ENCODE results near the gene TLCD5.

Gene TLCD5

DNA sequence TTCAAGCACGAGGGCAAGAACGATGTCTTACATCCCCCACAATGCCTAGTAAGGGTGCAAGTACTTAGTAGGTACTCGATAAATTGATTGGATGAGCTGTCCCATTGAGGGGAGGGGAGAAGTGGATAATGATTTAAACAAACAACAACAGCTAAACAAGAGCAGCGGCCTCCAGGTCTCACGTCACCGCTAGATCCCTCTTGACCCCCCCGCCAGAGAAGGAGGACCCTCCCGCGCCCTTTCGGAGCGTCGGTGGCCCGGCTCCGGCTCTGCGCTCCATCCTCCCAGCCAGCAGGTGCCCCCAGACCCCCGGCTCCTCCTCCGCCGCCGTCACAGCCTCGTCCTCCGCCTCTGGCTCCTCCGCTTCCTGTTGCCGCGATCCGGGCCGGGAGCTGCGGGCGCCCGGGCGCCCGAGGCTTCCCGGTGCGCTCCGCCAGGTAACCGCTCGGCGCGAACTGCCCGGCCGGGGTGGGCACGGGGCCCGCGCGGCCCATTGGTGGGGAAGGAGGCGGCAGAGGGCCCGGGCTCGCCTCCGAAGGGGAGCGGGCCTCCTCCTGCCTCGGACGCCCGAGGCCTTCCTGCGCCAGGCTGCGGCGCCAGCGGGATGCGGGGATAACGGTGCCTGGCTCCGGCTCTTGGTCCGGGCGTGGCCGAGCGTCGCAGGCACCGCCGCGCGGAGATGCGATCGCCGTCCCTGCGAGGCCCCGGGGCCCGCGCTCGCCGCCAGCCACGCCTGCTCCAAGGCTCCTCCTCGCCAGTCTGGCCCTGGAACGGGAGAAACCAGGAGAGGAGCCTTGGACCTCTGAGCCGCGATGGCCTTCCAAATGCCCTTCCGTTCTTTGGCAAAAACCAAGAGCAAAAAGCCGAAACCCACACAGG is at the start of gene TLCD5:
TSS of gene TLCD5 (plus strand) at position 368 of the 879 bp plus-strand sequence. CDS start 2,143 bp downstream, outside the sequence.
- DNase-seq (ENCODE audit: low read depth), result no peak

DNA sequence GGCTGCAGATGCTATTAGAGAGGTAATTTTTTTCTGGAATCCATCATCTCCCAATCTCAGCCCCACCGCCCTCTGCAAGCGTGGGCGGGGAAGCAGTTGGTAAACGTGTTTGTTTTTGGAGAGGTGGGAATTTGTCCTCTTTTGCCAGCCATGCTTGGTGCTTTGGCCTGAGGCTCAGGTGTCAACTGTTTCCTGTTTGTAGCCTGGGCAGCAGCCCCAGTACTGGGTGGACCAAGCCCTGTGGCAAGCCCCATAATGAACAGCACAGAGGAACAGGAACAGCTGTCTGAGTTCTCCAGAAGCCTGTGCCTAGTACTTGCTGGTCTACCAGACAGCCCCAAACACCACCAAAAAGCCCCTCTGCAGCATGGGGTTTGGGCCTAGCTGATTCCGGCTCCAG is 45.6 kb upstream of the TLCD5 start:
- DNase-seq (ENCODE audit: low read depth), result no peak

DNA sequence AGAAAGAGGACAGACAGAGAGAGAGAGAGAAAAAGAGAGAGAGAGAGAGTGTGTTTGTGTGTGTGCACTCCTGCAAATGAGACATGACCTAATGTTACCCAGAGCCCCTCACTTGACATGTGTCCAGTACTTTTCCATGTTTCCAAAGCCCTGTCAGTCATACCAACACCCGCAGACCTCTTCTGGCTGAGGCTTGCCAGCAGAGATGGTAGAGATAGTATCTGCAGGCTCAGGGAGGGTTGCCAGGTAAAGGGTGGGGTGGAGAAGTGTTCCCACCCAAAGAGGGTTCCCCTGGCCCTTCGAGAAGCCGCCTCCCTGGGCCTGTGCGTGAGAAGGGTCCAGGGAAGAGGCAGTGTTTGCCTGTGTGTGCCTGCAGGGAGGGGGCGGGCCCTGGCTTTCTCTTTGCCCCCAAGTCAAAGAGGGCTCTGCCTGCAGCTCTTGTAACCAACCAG is 44.5 kb upstream of the TLCD5 start:
- no peak for DNase-seq (ENCODE audit: low read depth)

DNA sequence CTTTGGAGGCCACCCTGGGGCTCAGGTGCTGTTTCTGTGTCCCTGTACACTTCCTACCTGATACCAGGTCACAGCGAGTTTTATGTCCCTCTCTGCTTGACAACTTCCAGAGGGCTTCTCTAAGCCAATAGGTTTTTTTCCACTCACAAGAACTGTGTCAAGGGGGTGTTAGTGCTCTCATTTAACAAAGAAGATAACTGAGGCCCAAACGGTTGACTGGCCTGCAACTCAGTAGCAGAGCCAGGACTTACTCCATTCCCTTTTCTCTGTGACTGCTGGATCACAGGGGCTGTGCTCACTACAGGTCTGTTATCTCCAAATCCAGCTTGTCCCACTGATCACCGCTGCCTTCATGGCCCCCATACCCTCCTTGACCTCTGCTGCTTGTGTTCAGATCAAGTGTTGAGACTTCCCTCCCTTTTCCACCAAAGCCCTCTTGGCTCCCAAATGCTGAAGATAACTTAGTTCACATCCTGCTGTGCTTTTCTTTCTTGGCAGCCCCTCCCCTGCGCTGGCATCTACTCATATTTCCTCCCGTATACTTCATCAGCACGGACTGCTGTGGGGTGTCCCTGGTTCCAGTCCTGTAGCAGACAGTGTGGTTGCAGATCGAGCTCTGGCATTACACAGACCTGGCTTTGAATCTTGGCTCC is 43.8 kb upstream of the TLCD5 start:
- no peak for DNase-seq (ENCODE audit: low read depth)

DNA sequence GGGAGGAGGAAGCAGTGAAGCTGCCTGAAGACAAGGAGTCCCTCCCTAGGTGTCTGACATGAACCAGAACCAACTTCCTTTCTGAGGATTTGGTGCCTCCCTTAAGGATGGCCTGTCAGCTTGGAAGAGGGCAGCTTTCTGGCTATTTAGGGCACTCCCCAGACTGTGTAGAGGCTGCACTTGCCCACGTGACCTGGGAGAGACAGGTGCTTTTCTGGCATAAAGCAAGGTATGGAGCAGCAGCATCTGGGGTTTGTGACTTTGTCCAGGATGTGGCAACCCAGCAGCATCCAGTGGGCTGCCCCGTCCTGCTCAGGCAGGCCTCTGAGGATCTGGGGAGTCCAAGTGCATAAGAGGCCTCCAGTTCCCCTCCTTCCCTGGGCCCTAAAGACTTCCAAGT is 42.0 kb upstream of the TLCD5 start:
- DNase-seq (ENCODE audit: low read depth), result no peak

DNA sequence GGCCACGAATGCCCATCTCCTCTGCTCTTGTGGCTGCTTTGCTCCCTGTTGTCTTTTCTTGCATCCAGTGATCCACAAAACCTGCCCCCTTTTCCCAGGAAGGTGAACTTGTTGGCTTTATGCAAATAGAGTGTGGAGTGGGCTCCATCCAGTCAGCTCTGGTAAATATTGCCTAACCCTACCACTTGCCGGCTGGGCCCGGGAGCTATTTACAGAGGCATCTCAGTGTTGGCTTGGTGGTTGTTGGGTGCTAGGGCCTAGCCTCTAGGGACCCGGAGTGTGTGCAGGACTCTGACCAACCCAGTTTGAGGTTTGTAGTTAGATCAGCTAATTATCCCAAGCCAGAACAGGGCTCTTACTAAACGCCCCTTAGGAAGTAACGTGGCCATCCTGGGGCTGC is 40.8 kb upstream of the TLCD5 start:
- DNase-seq (ENCODE audit: low read depth), result no peak

DNA sequence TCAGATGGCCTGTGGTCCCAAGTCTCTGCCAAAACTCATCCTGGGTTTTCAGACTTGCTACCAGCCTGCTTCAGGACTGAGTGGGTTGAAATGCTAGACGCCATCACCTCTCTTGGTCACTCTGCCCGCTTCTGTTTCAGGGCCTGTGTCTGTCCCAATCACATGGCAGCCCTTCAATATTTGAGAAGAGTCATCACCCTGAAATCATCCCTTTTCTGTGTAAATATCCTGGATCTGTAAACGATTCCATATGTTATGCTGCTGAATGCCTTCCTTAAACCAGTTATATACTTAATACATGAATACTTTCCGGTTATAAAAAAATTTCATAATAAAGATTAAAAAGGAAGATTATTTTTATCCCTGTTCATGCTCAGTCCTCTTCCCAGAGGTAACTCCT is 39.8 kb upstream of the TLCD5 start:
- no peak for DNase-seq (ENCODE audit: low read depth)

DNA sequence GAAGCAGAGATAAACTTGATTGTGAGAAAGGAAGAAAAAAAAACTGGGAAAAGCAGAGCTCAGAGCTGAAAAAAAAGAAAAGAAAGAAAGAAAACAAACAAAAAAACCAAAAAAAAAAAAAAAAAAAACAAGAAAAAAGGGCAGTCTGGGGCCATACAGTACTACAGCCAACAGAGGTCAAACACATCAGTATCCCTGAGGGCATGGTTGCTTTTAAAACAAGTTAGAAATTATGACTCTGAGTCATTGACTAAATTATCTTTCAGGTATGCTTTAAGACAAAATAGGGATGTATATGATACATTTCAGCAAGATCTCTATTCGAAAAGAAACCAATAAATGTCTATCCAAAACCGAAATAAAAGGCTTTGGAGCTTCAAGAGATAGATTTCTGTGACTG is 37.1 kb upstream of the TLCD5 start:
- DNase-seq (ENCODE audit: low read depth), result no peak

DNA sequence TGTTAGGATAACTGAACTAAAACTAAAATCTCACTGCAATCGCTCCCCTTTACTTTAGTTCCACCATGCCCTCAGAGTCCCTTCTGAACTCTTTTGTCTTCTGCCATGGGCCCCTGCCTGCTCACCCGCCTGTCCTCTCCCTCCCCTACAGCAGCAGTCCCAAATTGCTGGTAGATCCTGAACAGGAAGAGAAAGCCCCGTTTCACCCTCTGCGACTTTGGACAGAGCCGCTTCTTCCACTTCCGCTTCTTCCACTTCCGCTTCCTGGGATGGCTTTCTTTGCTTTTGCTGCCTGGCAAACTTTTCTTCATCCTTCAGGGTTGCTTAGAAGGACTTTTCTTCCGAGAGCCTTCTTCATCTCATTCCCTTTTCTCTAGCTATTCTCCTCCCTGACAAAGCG is 35.7 kb upstream of the TLCD5 start:
- no peak for DNase-seq (ENCODE audit: low read depth)

DNA sequence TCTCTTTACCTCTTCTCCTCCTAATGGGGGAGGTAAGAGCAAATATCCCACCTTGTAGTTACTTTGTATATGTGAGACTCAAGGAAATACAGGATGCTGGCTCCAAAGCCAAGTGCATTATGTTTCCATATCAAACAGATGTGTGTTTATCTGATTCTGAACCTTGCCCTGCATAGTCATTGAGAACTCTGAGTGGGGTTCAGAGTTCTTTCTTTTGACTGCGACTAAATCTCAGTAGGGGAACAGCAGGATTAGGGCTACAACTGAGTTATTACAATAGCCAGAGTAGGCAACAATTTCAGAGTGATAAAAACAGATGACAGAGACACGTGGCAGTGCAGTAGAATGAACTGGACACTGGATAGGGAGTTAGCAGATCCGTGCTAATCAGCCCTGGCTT is 34.1 kb upstream of the TLCD5 start:
- DNase-seq (ENCODE audit: low read depth), result no peak

DNA sequence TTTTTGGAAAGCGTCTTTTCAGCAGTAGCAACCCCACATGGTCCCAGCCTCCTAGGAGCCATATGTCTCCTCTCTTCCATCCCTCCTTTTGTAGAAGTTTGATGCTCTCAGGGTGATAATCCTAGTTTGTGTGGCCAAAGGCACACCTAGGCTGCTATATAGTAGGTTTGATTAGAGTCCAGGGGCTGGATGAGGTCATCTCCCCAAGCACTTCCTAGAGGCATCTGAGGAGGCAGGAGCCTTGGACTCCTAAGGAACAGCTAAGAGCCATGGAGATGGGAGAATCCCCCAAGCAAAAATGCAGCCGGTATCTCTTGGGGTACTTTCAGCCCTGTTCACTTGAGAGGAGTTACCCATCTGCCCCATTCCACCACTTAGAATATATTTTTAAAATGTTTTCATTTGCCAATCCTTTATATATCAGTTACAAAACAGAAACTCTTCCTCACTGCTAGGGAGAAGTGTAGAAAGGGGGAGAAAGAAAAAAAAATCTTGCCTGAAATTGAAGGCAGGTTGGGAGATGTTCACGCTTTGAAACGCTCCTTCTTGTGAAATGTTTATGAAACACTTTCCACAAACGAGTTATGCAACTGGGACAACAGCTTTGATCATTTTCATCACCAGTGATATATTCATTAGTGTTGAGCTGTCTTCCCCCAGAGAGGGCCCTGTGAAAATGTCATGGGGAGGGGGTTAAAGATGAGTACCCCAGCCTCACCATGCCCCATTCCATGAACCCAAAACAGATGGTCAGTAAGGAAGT is 31.9 kb upstream of the TLCD5 start:
- DNase-seq (ENCODE audit: low read depth), result no peak

DNA sequence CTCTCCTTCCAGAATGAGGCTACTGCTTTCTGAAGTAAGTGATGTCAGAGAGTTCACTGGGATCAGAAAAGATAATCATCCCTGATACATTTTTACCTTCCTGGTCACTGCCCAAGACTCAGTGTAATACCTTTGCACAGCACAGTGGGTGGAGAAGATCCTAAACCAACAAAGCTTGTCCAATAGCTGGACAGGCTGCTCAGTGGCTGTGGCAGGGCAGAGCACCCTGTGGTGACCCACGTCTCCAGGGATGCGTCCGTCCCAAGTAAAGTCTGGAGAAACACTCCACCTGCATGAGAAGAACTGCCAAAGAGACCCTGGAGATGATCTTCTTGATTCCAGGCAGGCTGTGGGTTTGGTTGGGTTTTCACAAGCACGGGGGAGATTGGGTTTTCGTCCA is 31.0 kb upstream of the TLCD5 start:
- no peak for DNase-seq (ENCODE audit: low read depth)

DNA sequence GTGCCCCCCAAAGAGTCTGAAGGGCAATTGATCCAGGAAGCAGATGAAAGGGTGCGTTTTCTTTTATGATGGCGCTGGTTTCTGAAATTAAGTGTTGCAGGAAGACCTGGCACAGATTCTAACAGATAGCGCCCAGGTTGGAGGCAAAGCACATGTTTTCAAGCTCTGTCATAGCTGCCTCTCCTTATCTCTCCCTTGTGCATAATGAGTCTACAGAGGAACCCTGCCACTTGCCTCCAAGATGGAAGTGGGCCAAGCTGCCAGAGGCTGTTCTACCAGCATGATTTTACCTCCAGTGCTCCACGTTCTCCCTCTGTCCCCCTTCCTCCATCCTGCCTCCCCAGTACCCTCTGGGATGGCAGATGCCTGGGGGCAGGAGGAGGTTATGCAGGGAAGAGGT is 30.0 kb upstream of the TLCD5 start:
- no peak for DNase-seq (ENCODE audit: low read depth)

DNA sequence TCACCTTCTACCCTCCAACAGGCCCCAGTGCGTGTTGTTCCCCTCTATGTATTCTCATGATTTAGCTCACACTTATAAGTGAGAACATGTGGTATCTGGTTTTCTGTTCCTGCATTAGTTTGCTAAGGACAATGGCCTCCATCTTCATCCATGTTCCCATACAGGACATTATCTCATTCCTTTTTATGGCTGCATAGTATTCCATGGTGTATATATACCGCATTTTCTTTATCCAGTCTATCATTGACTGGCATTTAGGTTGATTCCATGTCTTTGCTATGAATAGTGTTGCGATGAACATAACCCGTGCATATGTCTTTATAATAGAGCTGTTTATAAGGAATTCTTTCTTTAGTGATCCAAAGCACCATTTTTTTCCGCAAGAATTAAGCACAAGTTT is 28.5 kb upstream of the TLCD5 start:
- DNase-seq (ENCODE audit: low read depth), result no peak

DNA sequence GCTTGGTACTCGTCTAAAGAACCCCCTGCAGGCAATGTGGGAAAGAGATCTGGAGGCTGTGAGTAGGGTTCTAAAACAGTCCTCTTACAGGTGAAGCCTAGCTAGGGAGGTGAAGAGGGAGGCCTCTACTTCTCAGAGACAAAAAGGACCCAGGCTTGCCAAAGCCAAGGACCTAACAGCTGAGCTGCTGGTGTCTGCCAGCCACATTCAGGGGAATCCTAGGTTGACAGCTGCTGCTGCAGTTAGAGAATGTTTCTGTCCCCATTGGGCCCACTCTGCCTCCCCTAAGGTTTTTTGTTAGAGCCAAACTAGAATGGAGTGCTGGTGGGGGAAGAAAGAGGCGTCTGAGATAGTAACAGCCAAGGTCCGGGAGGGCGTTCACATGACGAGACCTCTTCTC is 26.6 kb upstream of the TLCD5 start:
- no peak for DNase-seq (ENCODE audit: low read depth)

DNA sequence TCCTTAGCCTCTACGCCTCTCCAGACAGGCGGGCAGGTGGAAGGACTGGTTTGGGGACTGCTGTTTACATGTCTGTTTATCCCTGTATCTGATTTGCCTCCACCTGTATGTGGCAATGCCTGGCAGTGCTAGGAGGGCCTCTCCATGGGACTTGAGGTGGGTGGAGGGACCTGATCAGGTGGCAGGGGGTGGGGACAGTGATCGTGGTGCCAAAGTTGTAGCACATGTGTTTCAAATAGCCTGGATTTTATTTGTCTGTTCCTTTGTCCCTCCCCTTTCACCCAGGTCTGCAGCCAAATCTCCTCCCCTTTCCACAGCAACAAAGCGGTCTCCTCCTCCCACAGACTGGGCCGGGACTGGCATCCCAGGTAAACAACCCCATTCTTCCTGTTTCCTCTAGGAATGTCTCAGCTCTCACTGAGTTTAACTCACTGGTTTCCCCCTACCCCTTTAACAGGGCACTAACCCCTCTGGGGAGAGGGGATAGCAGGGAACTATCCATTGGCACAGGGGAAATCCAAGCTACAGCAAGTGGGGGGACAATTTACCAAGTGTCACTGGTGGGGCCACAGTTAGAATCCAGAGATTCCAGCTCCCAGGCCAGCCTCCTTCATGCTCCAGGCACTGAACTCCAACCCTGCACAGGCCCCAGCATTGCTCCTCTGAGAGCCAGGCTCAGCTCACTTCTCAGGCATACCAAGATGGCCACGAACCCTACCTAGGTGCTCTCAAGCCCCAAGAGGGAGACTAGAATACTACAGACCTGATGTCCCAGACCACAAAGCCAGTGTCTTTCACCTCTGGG is 22.9 kb upstream of the TLCD5 start:
- DNase-seq (ENCODE audit: low read depth), result no peak

DNA sequence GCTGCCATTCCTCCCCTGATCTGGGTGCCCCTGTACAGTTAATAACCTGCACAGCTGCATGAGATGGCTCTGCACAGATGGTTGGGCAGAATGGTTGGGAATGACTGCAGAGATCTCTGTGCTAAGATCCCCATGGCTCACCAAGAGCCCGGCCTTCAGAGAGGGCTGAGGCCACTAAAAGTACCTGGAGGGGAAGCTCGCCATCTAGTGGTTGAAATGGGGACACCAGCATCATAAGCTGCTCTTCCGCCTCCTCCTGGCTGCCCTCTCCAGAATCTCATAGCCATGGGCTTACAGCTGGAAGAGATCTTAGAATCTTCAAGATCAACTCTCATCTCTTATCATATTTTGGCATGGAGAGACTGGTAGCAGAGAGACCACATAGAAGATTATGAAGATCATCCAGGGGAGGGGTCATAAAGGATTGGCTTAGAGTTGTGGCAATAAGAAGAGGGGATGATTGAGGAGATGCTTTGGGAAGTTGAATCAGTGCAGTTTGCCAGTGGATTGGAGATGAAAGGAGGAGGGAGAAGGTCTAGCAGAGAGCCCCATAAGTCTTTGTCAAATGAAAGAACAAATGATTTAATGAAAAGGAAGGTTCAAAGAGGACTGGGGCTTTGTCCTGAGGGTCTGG is 22.0 kb upstream of the TLCD5 start:
- DNase-seq (ENCODE audit: low read depth), result peak; percentile 4

DNA sequence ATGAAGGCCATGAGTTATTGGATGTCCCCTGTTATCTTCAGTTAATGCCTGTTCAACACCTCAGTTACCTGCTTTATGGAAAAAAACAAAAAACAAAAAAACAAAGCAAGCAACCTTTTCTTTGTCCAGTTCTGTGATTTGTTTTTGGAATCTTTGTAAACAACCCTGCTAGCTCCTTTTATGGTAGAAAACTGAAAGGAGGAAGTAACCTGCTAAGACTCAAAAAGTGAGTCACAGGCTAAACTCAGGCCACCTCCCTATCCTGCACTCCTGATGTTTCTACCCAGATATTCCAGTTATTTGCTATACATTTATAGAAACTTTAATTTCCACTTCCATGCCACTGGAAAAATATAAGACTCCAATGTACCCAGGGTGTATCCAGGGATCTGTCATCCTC is 20.6 kb upstream of the TLCD5 start:
- DNase-seq (ENCODE audit: low read depth), result no peak

DNA sequence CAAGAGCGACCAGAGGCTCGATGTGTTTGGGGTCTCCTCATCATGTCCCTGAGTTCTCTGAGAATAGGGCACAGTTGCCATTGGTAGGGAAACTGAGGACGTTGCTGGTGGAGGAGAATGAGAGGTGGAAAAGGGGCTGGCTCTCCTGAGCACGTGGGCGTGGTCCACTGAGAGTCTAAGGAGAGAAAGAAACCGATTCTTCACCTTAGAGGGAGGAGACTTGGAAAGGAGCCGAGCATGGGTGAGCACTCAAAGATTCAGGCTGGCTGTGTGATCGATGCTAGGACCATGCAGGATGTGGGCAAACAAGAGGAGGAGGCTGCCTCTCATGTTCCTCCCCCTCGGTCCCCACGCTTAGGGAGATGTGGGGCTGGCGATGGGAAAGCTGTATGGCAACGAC is 19.8 kb upstream of the TLCD5 start:
- no peak for DNase-seq (ENCODE audit: low read depth)

DNA sequence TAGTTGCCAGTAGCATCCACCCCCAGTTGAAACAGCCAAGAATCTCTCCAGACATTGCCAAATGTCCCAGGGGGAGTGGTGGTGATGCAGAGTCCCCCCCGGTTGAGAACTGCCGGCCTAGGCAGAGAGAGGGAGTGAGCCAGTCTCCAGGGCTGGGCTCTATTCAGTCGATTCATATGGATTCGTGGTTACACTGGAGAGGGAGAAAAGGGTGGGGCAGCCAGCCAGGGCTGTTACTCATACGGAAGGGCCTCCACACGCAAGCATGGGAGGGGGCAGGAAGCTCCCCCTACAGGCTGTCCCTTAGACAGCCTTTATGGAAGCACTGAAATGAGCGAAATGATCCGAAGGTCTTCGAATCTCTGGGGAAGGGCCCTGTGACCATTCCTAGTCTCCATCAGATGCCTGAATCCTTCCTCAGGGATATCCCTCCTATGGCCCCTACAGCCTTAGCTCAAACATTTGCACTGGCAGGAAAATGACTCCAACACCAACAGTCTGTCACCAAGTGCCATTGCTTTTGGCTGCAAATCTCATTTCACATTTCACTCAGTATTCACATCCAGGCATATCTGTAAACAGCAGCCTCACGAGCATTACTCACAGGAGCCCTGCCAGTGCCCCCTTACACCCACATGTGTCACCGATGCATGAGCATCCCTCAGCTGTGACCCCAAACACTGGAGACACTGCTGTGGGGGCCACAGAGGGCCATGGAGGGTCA is 18.4 kb upstream of the TLCD5 start:
- no peak for DNase-seq (ENCODE audit: low read depth)

DNA sequence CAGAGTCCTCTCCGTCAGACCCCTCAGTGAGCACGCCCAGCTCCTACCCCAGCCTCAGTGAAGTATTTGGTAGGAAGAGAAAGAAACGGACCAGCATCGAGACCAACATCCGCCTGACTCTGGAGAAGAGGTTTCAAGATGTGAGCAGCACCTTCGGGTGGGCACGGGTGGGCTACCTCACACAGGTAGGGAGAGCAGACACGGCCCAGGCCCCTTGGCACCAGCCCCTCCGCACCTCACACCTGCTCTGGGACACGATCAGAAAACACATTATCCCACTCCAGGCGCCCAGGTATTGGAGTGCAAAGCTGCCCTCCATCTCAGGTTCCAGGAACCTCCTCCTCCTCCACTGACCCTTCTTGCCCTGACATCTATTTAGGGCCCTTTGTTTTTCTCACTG is 17.6 kb upstream of the TLCD5 start:
- DNase-seq (ENCODE audit: low read depth), result no peak

Data from stimulated activated CD8-positive, alpha-beta memory T cell treated with anti-CD3 and anti-CD28 coated beads, Interleukin-12 subunit alpha, Interleukin-12 subunit beta, amount 100 ng/mL, for 1 hour (primary cell).